HCT116 (cell line): ENCODE measurements around the gene PDXK. TPM values are rescaled to one million over a fixed set of nuclear protein-coding genes. Genes with fewer than 3 reads are reported as not detected.

ENCODE experiments used
- ATAC-seq: fragments of 200-7000 bp; cut with Tn5 transposase; 2 replicates; pipeline ENCODE4 v1.9.1; 2020; ENCODE audit warnings: mild to moderate bottlenecking, moderate library complexity
- BruUV-seq: library from RNA; stranded (reverse); fragments of 400-500 nt; replicated peaks from 2 replicates; lab custom pipeline; 2021; lab: Mats Ljungman, UMichigan
- CTCF ChIA-PET: fragments of 300-600 bp; sonication (Branson Sonifier 250); formaldehyde crosslinking; loops from one replicate; lab custom pipeline; 2021; ENCODE audit warnings: antibody characterized with exemption; lab: Charles Lee
- POLR2A ChIA-PET: fragments of 300-600, 350-600 bp; sonication (Branson Sonifier 250); formaldehyde crosslinking; loops from one replicate; lab custom pipeline; 2021; ENCODE audit warnings: antibody characterized with exemption; lab: Charles Lee
- RAD21 ChIA-PET, 2 experiments: fragments of 300-600 bp; sonication (Branson Sonifier 250); formaldehyde crosslinking; loops; one replicate each; lab custom pipeline; 2023; ENCODE audit warnings: low total read pairs in 2 of 2; ENCODE audit not compliant: uncharacterized antibody in 2 of 2, unreplicated experiment in 2 of 2, low non-redundant PET in 1 of 2; lab: Charles Lee
- DNase-seq: peaks from one replicate; pipeline ENCODE4 v3.0.0-alpha.2; 2010; ENCODE audit warnings: low read depth, low spot score
- H2AFZ ChIP-seq: fragments of 200-600 bp; shearing (Covaris generic), sonication (generic); 2 replicates; pipeline ENCODE4 v1.6.1; 2017; ENCODE audit warnings: low read depth, mixed run types, mixed read lengths, antibody characterized with exemption, low read length; ENCODE audit not compliant: poor library complexity, severe bottlenecking
- H3K27ac ChIP-seq: 2 replicates; pipeline ENCODE4 v1.5.1; 2012; ENCODE audit warnings: low read depth, low read length
- H3K27me3 ChIP-seq: fragments of 200-600 bp; sonication (generic); 2 replicates; pipeline ENCODE4 v1.6.1; 2016; ENCODE audit warnings: mixed run types, low read length, mixed read lengths; ENCODE audit not compliant: insufficient read depth
- H3K36me3 ChIP-seq, 2 experiments: fragments of 200-500 bp in 1 of 2; fragments of 200-600 bp in 1 of 2; sonication (Bioruptor generic) in 1 of 2; sonication (generic) in 1 of 2; 2 replicates each; pipeline versions ENCODE4 v1.5.1 to v1.6.1; 2014 to 2016; ENCODE audit warnings: low read length in 2 of 2, inconsistent platforms in 1 of 2, mixed read lengths in 1 of 2, mixed run types in 1 of 2; ENCODE audit not compliant: insufficient read depth in 2 of 2, control insufficient read depth in 1 of 2
- H3K4me1 ChIP-seq, 2 experiments: fragments of 200-600 bp in 1 of 2; sonication (generic) in 1 of 2; 2 replicates each; pipeline versions ENCODE4 v1.5.1 to v1.6.1; 2012 to 2017; ENCODE audit warnings: low read length in 2 of 2, inconsistent platforms in 1 of 2, mild to moderate bottlenecking in 1 of 2, mixed read lengths in 1 of 2, mixed run types in 1 of 2, moderate library complexity in 1 of 2; ENCODE audit not compliant: insufficient read depth in 2 of 2, control insufficient read depth in 1 of 2
- H3K4me2 ChIP-seq: fragments of 200-600 bp; sonication (generic); 2 replicates; pipeline ENCODE4 v1.6.1; 2017; ENCODE audit warnings: mixed run types, low read length, mixed read lengths
- H3K4me3 ChIP-seq, 2 experiments: fragments of 200-600 bp in 1 of 2; sonication (generic) in 1 of 2; replicated peaks in 1 of 2; 2 replicates each; pipeline ENCODE4 v1.5.1; 2011 to 2016; ENCODE audit warnings: low read length in 2 of 2, control low read depth in 1 of 2, low read depth in 1 of 2, mild to moderate bottlenecking in 1 of 2, mixed read lengths in 1 of 2, mixed run types in 1 of 2
- H3K79me2 ChIP-seq: fragments of 200-600 bp; sonication (generic); 2 replicates; pipeline ENCODE4 v1.6.1; 2017; ENCODE audit warnings: mild to moderate bottlenecking, mixed run types, low read length, moderate library complexity, mixed read lengths; ENCODE audit not compliant: insufficient read depth
- H3K9ac ChIP-seq: fragments of 200-600 bp; sonication (generic); 2 replicates; pipeline ENCODE4 v1.6.1; 2016; ENCODE audit warnings: low read length, mixed read lengths
- H3K9me2 ChIP-seq: fragments of 200-600 bp; sonication (generic), shearing (Covaris generic); 2 replicates; pipeline ENCODE4 v1.6.1; 2017; ENCODE audit warnings: mixed run types, mild to moderate bottlenecking, moderate library complexity; ENCODE audit not compliant: insufficient read depth
- H3K9me3 ChIP-seq, 2 experiments: fragments of 200-500 bp in 1 of 2; fragments of 200-600 bp in 1 of 2; sonication (Bioruptor generic) in 1 of 2; sonication (generic) in 1 of 2; 2 replicates each; pipeline ENCODE4 v1.6.1; 2014 to 2017; ENCODE audit warnings: low read length in 2 of 2, mixed read lengths in 2 of 2, inconsistent platforms in 1 of 2, low read depth in 1 of 2, mild to moderate bottlenecking in 1 of 2, mixed run types in 1 of 2, moderate library complexity in 1 of 2; ENCODE audit not compliant: control insufficient read depth in 1 of 2, insufficient read depth in 1 of 2
- H4K20me1 ChIP-seq: fragments of 200-600 bp; sonication (generic), shearing (Covaris generic); 2 replicates; pipeline ENCODE4 v1.6.1; 2017; ENCODE audit warnings: mixed run types, mild to moderate bottlenecking, moderate library complexity; ENCODE audit not compliant: insufficient read depth
- ATF3 ChIP-seq: IDR thresholded peaks from 2 replicates; pipeline ENCODE4 v1.6.1; 2012
- CBX3 ChIP-seq: IDR thresholded peaks from 2 replicates; pipeline ENCODE4 v1.6.1; 2012; ENCODE audit warnings: low read depth
- CTCF ChIP-seq, 3 experiments: fragments of 200-600 bp in 1 of 3; sonication (generic) in 1 of 3; IDR thresholded peaks in 2 of 3; conservative IDR thresholded peaks in 1 of 3; 2 replicates each; pipeline ENCODE4 v1.5.1; 2012 to 2017; ENCODE audit warnings: low read depth in 2 of 3, low read length in 2 of 3, antibody characterized with exemption in 1 of 3, borderline replicate concordance in 1 of 3, control low read depth in 1 of 3, mild to moderate bottlenecking in 1 of 3, mixed read lengths in 1 of 3, mixed run types in 1 of 3, moderate library complexity in 1 of 3; ENCODE audit not compliant: insufficient read depth in 1 of 3
- ELF1 ChIP-seq: IDR thresholded peaks from 2 replicates; pipeline ENCODE4 v1.6.1; 2012; ENCODE audit warnings: low read depth, borderline replicate concordance
- EZH2phosphoT487 ChIP-seq: fragments of 200-600 bp; IDR thresholded peaks from 2 replicates; pipeline ENCODE4 v1.6.1; 2018; ENCODE audit warnings: antibody characterized with exemption, borderline replicate concordance
- FOSL1 ChIP-seq: IDR thresholded peaks from 2 replicates; pipeline ENCODE4 v1.6.1; 2012; ENCODE audit warnings: low read depth
- JUND ChIP-seq: IDR thresholded peaks from 2 replicates; pipeline ENCODE4 v1.6.1; 2012
- MAX ChIP-seq: IDR thresholded peaks from 2 replicates; pipeline ENCODE4 v1.6.1; 2012
- POLR2A ChIP-seq: IDR thresholded peaks from 2 replicates; pipeline ENCODE4 v1.7.0; 2011; ENCODE audit warnings: borderline replicate concordance; ENCODE audit not compliant: insufficient read depth, insufficient read length; ENCODE audit errors: extremely low read depth
- POLR2AphosphoS5 ChIP-seq: IDR thresholded peaks from 2 replicates; pipeline ENCODE4 v1.6.1; 2011; ENCODE audit warnings: mild to moderate bottlenecking, low read depth, low read length, moderate library complexity
- RAD21 ChIP-seq: IDR thresholded peaks from 2 replicates; pipeline ENCODE4 v1.6.1; 2012; ENCODE audit warnings: low read depth, mild to moderate bottlenecking
- SIN3A ChIP-seq: IDR thresholded peaks from 2 replicates; pipeline ENCODE4 v1.6.1; 2012; ENCODE audit warnings: low read depth
- SP1 ChIP-seq: IDR thresholded peaks from 2 replicates; pipeline ENCODE4 v1.6.1; 2012; ENCODE audit warnings: low read depth
- SRF ChIP-seq: IDR thresholded peaks from 2 replicates; pipeline ENCODE4 v1.6.1; 2012; ENCODE audit warnings: low read depth
- YY1 ChIP-seq: IDR thresholded peaks from 2 replicates; pipeline ENCODE4 v1.6.1; 2011; ENCODE audit warnings: low read length, low read depth, moderate library complexity, mild to moderate bottlenecking; ENCODE audit not compliant: insufficient replicate concordance; ENCODE audit errors: extremely low read depth
- ZBTB33 ChIP-seq: IDR thresholded peaks from 2 replicates; pipeline ENCODE4 v1.6.1; 2011; ENCODE audit warnings: mild to moderate bottlenecking, low read length, moderate library complexity; ENCODE audit not compliant: insufficient replicate concordance; ENCODE audit errors: extremely low read depth
- intact Hi-C: fragments of 100-400 bp; cut with micrococcal nuclease; formaldehyde crosslinking; loops from 2 replicates; pipeline ENCODE4 v1.10.0; 2022
- total RNA-seq: library from RNA; stranded (reverse); gene quantifications from one replicate; pipeline ENCODE4 v1.2.1, GENCODE V29; 2021; ENCODE audit not compliant: unreplicated experiment

The PDXK gene
- total RNA-seq, 1 experiment from 2014 or later, result 127 TPM

- ChIA-PET RAD21 (no interaction called here), CTCF (no interaction called here), POLR2A (no interaction called here)
- Histone ChIP-seq H3K79me2 (peaks cover 76% of the 10 kb centered on the region), H3K27ac (no peak overlapping the region), H3K9me2 (no peaks in the 10 kb centered on the region), H3K4me1 (peaks cover 42 to 71% of the 10 kb centered on the region in 2 experiments), H3K36me3 (peaks cover 3 to 22% of the 10 kb centered on the region in 2 experiments; a peak in 1 of 4 replicates), H3K9me3 (no peaks in the 10 kb centered on the region), H3K4me3 (no peak overlapping the region), H2AFZ (no peak overlapping the region), H4K20me1 (peaks cover 5% of the 10 kb centered on the region; the same call in 1 of the 2 replicates), H3K27me3 (no peaks in the 10 kb centered on the region), H3K4me2 (peak overlapping the region; percentile 99), H3K9ac (no peak overlapping the region)
- ATAC-seq (no peak), DNase-seq (no peak)
- no TSS peak for BruUV-seq
- intact Hi-C loops, result no loop called here
- TF ChIP-seq YY1, result no peak
- TF ChIP-seq FOSL1, result no peak
- no peak for TF ChIP-seq ATF3
- TF ChIP-seq MAX, result no peak
- no peak for TF ChIP-seq SIN3A
- no peak for TF ChIP-seq JUND
- no peak for TF ChIP-seq POLR2AphosphoS5
- TF ChIP-seq SP1, result no peak
- no peak for TF ChIP-seq CTCF (IDR thresholded peaks at IDR 0.05 in 2 of 3, conservative IDR thresholded peaks at IDR 0.05 in 1 of 3; ENCODE audit: borderline replicate concordance in 1 of 3, insufficient read depth in 1 of 3, low read depth in 2 of 3, low read length in 2 of 3)
- TF ChIP-seq CBX3, result no peak
- TF ChIP-seq SRF, result no peak
- no peak for TF ChIP-seq ELF1
- TF ChIP-seq POLR2A, result no peak
- TF ChIP-seq ZBTB33, result no peak
- TF ChIP-seq RAD21, result no peak
- TF ChIP-seq EZH2phosphoT487, result no peak
Measured at GRCh38 chr21:43721939-43722338, 3.0 kb downstream of the PDXK start.
